CD14-positive monocyte (primary cell): ENCODE data around the gene DCAF4. TPM values are rescaled to one million over a fixed set of nuclear protein-coding genes. Genes with fewer than 3 reads are reported as not detected.
"Not testable (repeated sequence)": the region's sequence is repeated elsewhere in the genome, so short reads cannot be mapped to it uniquely, and the experiment has no call there.

Source experiments
- DNase-seq, 3 donors: peaks; one replicate each; pipeline ENCODE4 v3.0.0-alpha.2; 2011 to 2022
- H2AFZ ChIP-seq: 2 replicates; pipeline ENCODE4 v1.6.0; 2012; ENCODE audit warnings: mild to moderate bottlenecking, low read depth, low read length, inconsistent platforms; ENCODE audit not compliant: insufficient read depth, poor library complexity, severe bottlenecking
- H3K27ac ChIP-seq, 2 donors: 1 replicate in 1 of 2; 2 replicates in 1 of 2; pipeline ENCODE4 v1.5.1; 2012 to 2013; ENCODE audit warnings: low read length in 2 of 2, control low read depth in 1 of 2, inconsistent platforms in 1 of 2, low read depth in 1 of 2, mild to moderate bottlenecking in 1 of 2
- H3K27me3 ChIP-seq, 2 donors: one replicate each; pipeline versions ENCODE4 v1.6.0 to v1.6.1; 2011 to 2013; ENCODE audit warnings: low read length in 2 of 2; ENCODE audit not compliant: control insufficient read depth in 2 of 2, insufficient read depth in 2 of 2
- H3K36me3 ChIP-seq, 2 donors: replicated peaks in 1 of 2; 1 replicate in 1 of 2; 2 replicates in 1 of 2; pipeline versions ENCODE4 v1.5.1 to v1.6.1; 2012 to 2013; ENCODE audit warnings: low read length in 2 of 2, control low read depth in 1 of 2, inconsistent platforms in 1 of 2, mild to moderate bottlenecking in 1 of 2; ENCODE audit not compliant: insufficient read depth in 2 of 2, control insufficient read depth in 1 of 2
- H3K4me1 ChIP-seq, 2 donors: 1 replicate in 1 of 2; 2 replicates in 1 of 2; pipeline versions ENCODE4 v1.5.1 to v1.6.1; 2012 to 2013; ENCODE audit warnings: low read length in 2 of 2, control low read depth in 1 of 2, inconsistent platforms in 1 of 2, mild to moderate bottlenecking in 1 of 2, moderate library complexity in 1 of 2; ENCODE audit not compliant: insufficient read depth in 2 of 2, control insufficient read depth in 1 of 2
- H3K4me2 ChIP-seq: replicated peaks from 2 replicates; pipeline ENCODE3; 2012; ENCODE audit warnings: low read length, moderate library complexity, mild to moderate bottlenecking; ENCODE audit not compliant: poor library complexity, severe bottlenecking; ENCODE audit errors: extremely low read depth
- H3K4me3 ChIP-seq, 3 experiments: fragments of 200-600 bp in 1 of 3; sonication (generic) in 1 of 3; replicated peaks in 1 of 3; 1 replicate in 2 of 3; 2 replicates in 1 of 3; pipeline ENCODE4 v1.5.1; 2011 to 2013; ENCODE audit warnings: low read length in 3 of 3, mild to moderate bottlenecking in 3 of 3, control low read depth in 2 of 3, low read depth in 2 of 3, inconsistent platforms in 1 of 3, moderate library complexity in 1 of 3
- H3K79me2 ChIP-seq: 2 replicates; pipeline ENCODE4 v1.6.0; 2012; ENCODE audit warnings: mild to moderate bottlenecking, control low read depth, inconsistent platforms, low read length, moderate library complexity; ENCODE audit not compliant: insufficient read depth
- H3K9ac ChIP-seq: 2 replicates; pipeline ENCODE4 v1.6.0; 2017; ENCODE audit warnings: low read length, mild to moderate bottlenecking; ENCODE audit not compliant: insufficient read depth, poor library complexity, severe bottlenecking
- H3K9me3 ChIP-seq, 2 donors: replicated peaks in 1 of 2; 1 replicate in 1 of 2; 2 replicates in 1 of 2; pipeline versions ENCODE4 v1.5.1 to v1.6.1; 2012 to 2013; ENCODE audit warnings: low read length in 2 of 2, control low read depth in 1 of 2; ENCODE audit not compliant: control insufficient read depth in 1 of 2, insufficient read depth in 1 of 2
- H4K20me1 ChIP-seq: 2 replicates; pipeline ENCODE4 v1.6.0; 2012; ENCODE audit warnings: mild to moderate bottlenecking, low read length, control low read depth, moderate library complexity; ENCODE audit not compliant: insufficient read depth
- H3K27ac Mint-ChIP-seq, 7 donors: one replicate each; pipeline ENCODE4 v1.8.0; 2020; ENCODE audit warnings: mild to moderate bottlenecking in 7 of 7, mixed read lengths in 7 of 7, moderate library complexity in 6 of 7, inconsistent platforms in 2 of 7
- H3K27me3 Mint-ChIP-seq, 3 donors: one replicate each; pipeline ENCODE4 v1.8.0; 2021 to 2022; ENCODE audit warnings: low read depth in 3 of 3, mild to moderate bottlenecking in 3 of 3, mixed read lengths in 3 of 3, moderate library complexity in 3 of 3, inconsistent platforms in 1 of 3
- H3K36me3 Mint-ChIP-seq, 2 donors: one replicate each; pipeline ENCODE4 v1.8.0; 2020; ENCODE audit warnings: mixed read lengths in 2 of 2, inconsistent platforms in 1 of 2, mild to moderate bottlenecking in 1 of 2
- H3K4me1 Mint-ChIP-seq: one replicate; pipeline ENCODE4 v1.8.0; 2020; ENCODE audit warnings: mild to moderate bottlenecking, mixed read lengths
- H3K4me3 Mint-ChIP-seq, 2 donors: one replicate each; pipeline ENCODE4 v1.8.0; 2020; ENCODE audit warnings: mild to moderate bottlenecking in 2 of 2, mixed read lengths in 2 of 2, moderate library complexity in 1 of 2
- H3K9me3 Mint-ChIP-seq, 7 donors: one replicate each; pipeline ENCODE4 v1.8.0; 2020 to 2022; ENCODE audit warnings: mixed read lengths in 7 of 7, mild to moderate bottlenecking in 6 of 7, moderate library complexity in 6 of 7, inconsistent platforms in 2 of 7
- CTCF ChIP-seq: fragments of 200-600 bp; IDR thresholded peaks from one replicate; pipeline ENCODE4 v1.8.0; 2022; ENCODE audit warnings: antibody characterized with exemption, mild to moderate bottlenecking
- WGBS: methylation state at CpG from one replicate; pipeline ENCODE4 v1.1.5; 2013; ENCODE audit warnings: missing lambda C conversion rate; ENCODE audit not compliant: insufficient coverage; 5-methylcytosine and 5-hydroxymethylcytosine counted together
- intact Hi-C, 2 donors: fragments of 100-400 bp; cut with micrococcal nuclease; formaldehyde crosslinking; loops; one replicate each; pipeline versions ENCODE4 v1.15.0 to v1.15.1; 2023
- polyA plus RNA-seq, 3 donors: library from polyadenylated mRNA; depleted of rRNA in 1 of 3; unstranded in 2 of 3; stranded (reverse) in 1 of 3; fragments of 300-500 nt in 2 of 3; fragments of >200 nt in 1 of 3; fragmentation: Illumina TruSeq in 2 of 3; gene quantifications; 1 replicate in 2 of 3; 2 replicates in 1 of 3; pipeline ENCODE4 v1.2.3, GENCODE V29; 2012 to 2021

Gene DCAF4
- polyA plus RNA-seq, 3 donors, result 1.1 to 7.2 (median 2.3) TPM

GRCh38 chr14:73003681-73004080 lies 77.4 kb downstream of the DCAF4 start:
- H3K9me3 ChIP-seq, result no peaks in the 10 kb centered on the region
- TF ChIP-seq CTCF, result no peak
- no peak overlapping the region for H3K9ac ChIP-seq
- intact Hi-C loops, result no loop called here
- Mint-ChIP-seq H3K9me3 (no peaks in the 10 kb centered on the region), H3K36me3 (peaks cover 45 to 76% of the 10 kb centered on the region in 2 donors), H3K27me3 (no peaks in the 10 kb centered on the region), H3K4me3 (no peak overlapping the region), H3K4me1 (peaks cover 10% of the 10 kb centered on the region), H3K27ac (peak overlapping the region in 2 of 7 donors; percentile 46 to 64)
- peaks cover 28% of the 10 kb centered on the region for H3K79me2 ChIP-seq
- DNase-seq, result no peak
- 97% methylated on average over 2 of the region's 6 CpGs for WGBS
- no peak overlapping the region for H2AFZ ChIP-seq
- no peak overlapping the region for H3K4me3 ChIP-seq
- H4K20me1 ChIP-seq, result peaks cover 78% of the 10 kb centered on the region
- no peak overlapping the region for H3K27ac ChIP-seq
- H3K4me2 ChIP-seq, result no peak overlapping the region
- H3K36me3 ChIP-seq, result peaks cover 41 to 74% of the 10 kb centered on the region in 2 donors
- H3K27me3 ChIP-seq, result no peaks in the 10 kb centered on the region
- no peaks in the 10 kb centered on the region for H3K4me1 ChIP-seq

- H3K27me3 ChIP-seq, H3K4me2 ChIP-seq, H3K4me3 ChIP-seq, H3K27ac ChIP-seq, H3K9me3 Mint-ChIP-seq, H3K4me1 ChIP-seq, H2AFZ ChIP-seq, DNase-seq, H3K4me3 Mint-ChIP-seq, H3K9ac ChIP-seq, H3K27me3 Mint-ChIP-seq, H3K9me3 ChIP-seq, intact Hi-C loops: not testable (repeated sequence)
- peaks cover 28% of the 10 kb centered on the region for H3K79me2 ChIP-seq
- H4K20me1 ChIP-seq, result peaks cover 82% of the 10 kb centered on the region
- peaks cover 44 to 76% of the 10 kb centered on the region in 2 donors for H3K36me3 ChIP-seq
- peaks cover 10% of the 10 kb centered on the region for H3K4me1 Mint-ChIP-seq
- WGBS, result 98% methylated on average over 6 of the region's 9 CpGs
- H3K27ac Mint-ChIP-seq, result peak overlapping the region in 1 of 7 donors; percentile 52
- H3K36me3 Mint-ChIP-seq, result peaks cover 44 to 77% of the 10 kb centered on the region in 2 donors
These were observed 78.4 kb downstream of the DCAF4 start for GRCh38 chr14:73004641-73005040.
